ENCODE data around the gene ADRA2B.

DNA sequence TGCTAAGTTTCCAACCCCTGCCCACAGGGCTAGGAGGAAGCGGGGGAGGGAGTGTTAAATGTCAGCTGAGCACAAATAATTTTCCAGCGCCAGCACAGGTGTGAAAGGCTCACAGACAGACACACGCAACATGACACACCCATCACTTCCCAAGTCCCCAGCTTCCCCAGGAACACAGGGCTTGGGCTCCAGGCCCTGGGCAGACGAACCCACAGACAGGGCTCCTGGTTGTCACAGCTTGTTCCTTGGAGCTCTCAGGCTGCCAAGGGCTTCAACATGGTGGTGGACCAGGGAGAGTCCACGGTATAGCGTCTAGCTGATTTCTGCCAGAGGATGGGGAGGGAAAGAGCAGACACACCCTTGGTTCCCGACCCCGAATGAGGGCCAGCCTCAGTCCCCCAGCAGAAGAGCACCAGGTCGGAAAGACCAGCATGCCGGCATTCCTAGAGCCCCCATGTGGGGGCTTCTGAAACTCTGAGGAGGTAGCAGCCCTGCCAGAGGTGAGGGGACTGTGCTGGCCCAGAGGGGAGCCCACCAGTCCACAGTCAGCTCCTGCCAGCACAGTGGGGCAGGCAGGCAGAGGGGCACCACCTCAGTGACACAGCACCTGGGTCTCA, 27.0 kb upstream of the ADRA2B start:
- TF ChIP-seq CTCF (conservative IDR thresholded peaks at IDR 0.05): no peak
- TF ChIP-seq ZFX (IDR thresholded peaks at IDR 0.05): no peak

All from C4-2B (cell line).